Ascending aorta (tissue), 2 donors: Measurements from ENCODE around the gene SFMBT1. TPM values are rescaled to one million over a fixed set of nuclear protein-coding genes. Genes with fewer than 3 reads are reported as not detected.
"Not testable (repeated sequence)": the region's sequence is repeated elsewhere in the genome, so short reads cannot be mapped to it uniquely, and the experiment has no call there.

Experiments
- DNase-seq, 2 donors: peaks; one replicate each; pipeline ENCODE4 v3.0.0-alpha.2; 2019; ENCODE audit warnings: low spot score in 2 of 2
- H3K27ac ChIP-seq, 2 donors: fragments of 200-600 bp; sonication (generic); one replicate each; pipeline ENCODE4 v1.5.1; 2016 to 2017; ENCODE audit warnings: mild to moderate bottlenecking in 1 of 2
- H3K27me3 ChIP-seq: fragments of 200-600 bp; sonication (generic); one replicate; pipeline ENCODE4 v1.5.1; 2017
- H3K36me3 ChIP-seq, 2 donors: fragments of 200-600 bp; sonication (generic); one replicate each; pipeline ENCODE4 v1.5.1; 2016
- H3K4me1 ChIP-seq, 2 donors: fragments of 200-600 bp; sonication (generic); one replicate each; pipeline ENCODE4 v1.5.1; 2016 to 2017; ENCODE audit warnings: mild to moderate bottlenecking in 1 of 2
- H3K4me3 ChIP-seq, 2 donors: fragments of 200-600 bp; sonication (generic); one replicate each; pipeline ENCODE4 v1.5.1; 2016 to 2017; ENCODE audit warnings: mild to moderate bottlenecking in 1 of 2
- H3K9me3 ChIP-seq, 2 donors: fragments of 200-600 bp; sonication (generic); one replicate each; pipeline ENCODE4 v1.5.1; 2016
- CTCF ChIP-seq, 3 experiments: fragments of 200-600 bp in 2 of 3; fragments of 450-650 bp in 1 of 3; sonication (generic) in 2 of 3; IDR thresholded peaks; one replicate each; pipeline ENCODE4 v1.5.1; 2016 to 2019; ENCODE audit warnings: antibody characterized with exemption in 3 of 3, mild to moderate bottlenecking in 1 of 3, moderate library complexity in 1 of 3
- intact Hi-C: fragments of 100-400 bp; cut with DNase I; formaldehyde crosslinking; loops from one replicate; pipeline ENCODE4 v1.15.1; 2023
- total RNA-seq: library from RNA; depleted of rRNA; stranded (reverse); fragments of >200 nt; gene quantifications from one replicate; pipeline ENCODE4 v1.1.0, GENCODE V29; 2016

Gene SFMBT1
- total RNA-seq, 1 donor from 2014 or later, result 1.4 TPM

- Histone ChIP-seq H3K9me3 (no peaks in the 10 kb centered on the region), H3K27me3 (no peaks in the 10 kb centered on the region), H3K36me3 (no peaks in the 10 kb centered on the region), H3K4me3 (no peak overlapping the region), H3K4me1 (no peaks in the 10 kb centered on the region), H3K27ac (no peak overlapping the region)
- no peak for DNase-seq
- no peak for TF ChIP-seq CTCF (IDR thresholded peaks at IDR 0.05)
- intact Hi-C loops, result no loop called here
Observed at GRCh38 chr3:53062905-53063304, 17.0 kb upstream of the SFMBT1 start.

GRCh38 chr3:53056442-53056841 lies 10.6 kb upstream of the SFMBT1 start:
- Histone ChIP-seq H3K4me3 (no peak overlapping the region), H3K4me1 (no peaks in the 10 kb centered on the region), H3K9me3 (no peaks in the 10 kb centered on the region), H3K27me3 (no peaks in the 10 kb centered on the region), H3K27ac (no peak overlapping the region), H3K36me3 (no peaks in the 10 kb centered on the region)
- intact Hi-C loops, result no loop called here
- TF ChIP-seq CTCF (IDR thresholded peaks at IDR 0.05), result no peak
- DNase-seq, result no peak

- intact Hi-C loops, H3K27me3 ChIP-seq, DNase-seq: not testable (repeated sequence)
Observed at GRCh38 chr3:53054233-53054632, 8.4 kb upstream of the SFMBT1 start.

GRCh38 chr3:53051929-53052328 lies 6.1 kb upstream of the SFMBT1 start:
- Histone ChIP-seq H3K4me1 (no peaks in the 10 kb centered on the region), H3K9me3 (no peaks in the 10 kb centered on the region), H3K36me3 (no peaks in the 10 kb centered on the region), H3K27ac (no peak overlapping the region), H3K27me3 (no peaks in the 10 kb centered on the region), H3K4me3 (no peak overlapping the region)
- no peak for DNase-seq
- intact Hi-C loops, result no loop called here
- no peak for TF ChIP-seq CTCF (IDR thresholded peaks at IDR 0.05)

More at GRCh38 chr3:53054233-53054632, 8.4 kb upstream of the SFMBT1 start:
- H3K4me3 ChIP-seq, H3K36me3 ChIP-seq, H3K9me3 ChIP-seq, H3K27ac ChIP-seq, H3K4me1 ChIP-seq: not testable (repeated sequence)

GRCh38 chr3:53049987-53050386 lies 4.1 kb upstream of the SFMBT1 start:
- intact Hi-C loops, result loop anchor here (5.0 kb wide), 4 partner anchors 153 to 842 kb away; partner anchors contain the start of genes GNL3, PBRM1, SELENOK and STIMATE
- no peaks in the 10 kb centered on the region for H3K9me3 ChIP-seq
- no peak for TF ChIP-seq CTCF (IDR thresholded peaks at IDR 0.05)

GRCh38 chr3:53046171-53047170 lies 598 bp upstream of the SFMBT1 start:
- peaks cover 0 to 4% of the 10 kb centered on the region in 2 donors for H3K4me1 ChIP-seq
- intact Hi-C loops, result loop anchor here (2.0 to 5.0 kb wide), 5 partner anchors 26 to 846 kb away; partner anchors contain the start of genes GNL3, PBRM1, SELENOK and STIMATE
- TF ChIP-seq CTCF (IDR thresholded peaks at IDR 0.05), result peak; percentile 18 to 40 (median 38)
- peak overlapping the region; percentile 99 to 100 for H3K4me3 ChIP-seq
- no peaks in the 10 kb centered on the region for H3K27me3 ChIP-seq
- H3K27ac ChIP-seq, result peak overlapping the region; percentile 14 to 90
- DNase-seq, result peak in 1 of 2 donors; percentile 76
- no peaks in the 10 kb centered on the region for H3K9me3 ChIP-seq
- H3K36me3 ChIP-seq, result no peaks in the 10 kb centered on the region

More at GRCh38 chr3:53049987-53050386, 4.1 kb upstream of the SFMBT1 start:
- no peak for DNase-seq
- H3K27me3 ChIP-seq, result no peaks in the 10 kb centered on the region
- no peaks in the 10 kb centered on the region for H3K4me1 ChIP-seq
- no peaks in the 10 kb centered on the region for H3K36me3 ChIP-seq
- no peak overlapping the region for H3K4me3 ChIP-seq
- no peak overlapping the region for H3K27ac ChIP-seq
